Measurements from ENCODE around the gene ANKHD1. TPM values are rescaled to one million over a fixed set of nuclear protein-coding genes. Genes with fewer than 3 reads are reported as not detected.
"Not testable (repeated sequence)": the region's sequence is repeated elsewhere in the genome, so short reads cannot be mapped to it uniquely, and the experiment has no call there.

Gene ANKHD1
- total RNA-seq, 2 experiments from 2014 or later, result 77.1 to 93.5 TPM

- no peak for DNase-seq
- no peak for ATAC-seq
Observed at GRCh38 chr5:140423609-140424008, 22.0 kb downstream of the ANKHD1 start.

GRCh38 chr5:140424135-140424534 is 22.5 kb downstream of the ANKHD1 start:
- Mint-ChIP-seq H3K4me3 (no peak overlapping the region), H3K36me3 (ENCODE audit: low read depth) (peaks cover 18% of the 10 kb centered on the region), H3K9me3 (ENCODE audit: low read depth) (no peaks in the 10 kb centered on the region), H3K27me3 (no peaks in the 10 kb centered on the region), H3K4me1 (peaks cover 35% of the 10 kb centered on the region), H3K27ac (no peak overlapping the region)
- ChIA-PET CTCF (interaction anchor here (0.6 to 1.5 kb wide), 3 partner anchors 10 to 99 kb away, joined by 3 to 4 read pairs (median 3); no protein-coding TSS in a partner anchor), POLR2A (interaction anchor here (0.7 kb wide), 1 partner anchor 123 kb away, joined by 3 read pairs; the partner anchor contains the start of gene EIF4EBP3)
- no peak for ATAC-seq
- no peak for DNase-seq
- intact Hi-C loops (cut with DNase I, micrococcal nuclease), result no loop called here

More at GRCh38 chr5:140423609-140424008, 22.0 kb downstream of the ANKHD1 start:
- Mint-ChIP-seq H3K27ac (no peak overlapping the region), H3K4me3 (no peak overlapping the region), H3K27me3 (no peaks in the 10 kb centered on the region), H3K36me3 (ENCODE audit: low read depth) (peaks cover 18% of the 10 kb centered on the region), H3K9me3 (ENCODE audit: low read depth) (no peaks in the 10 kb centered on the region), H3K4me1 (peaks cover 40% of the 10 kb centered on the region)
- intact Hi-C loops (cut with DNase I, micrococcal nuclease), result no loop called here
- ChIA-PET POLR2A (interaction anchor here (0.7 kb wide), 1 partner anchor 124 kb away, joined by 3 read pairs; the partner anchor contains the start of gene EIF4EBP3), CTCF (interaction anchor here (0.6 to 1.5 kb wide), 3 partner anchors 10 to 100 kb away, joined by 3 to 4 read pairs (median 3); no protein-coding TSS in a partner anchor)

- H3K9me3 Mint-ChIP-seq (ENCODE audit: low read depth); H3K36me3 Mint-ChIP-seq (ENCODE audit: low read depth); ATAC-seq; H3K4me3 Mint-ChIP-seq; H3K27ac Mint-ChIP-seq; CTCF ChIA-PET; H3K27me3 Mint-ChIP-seq; intact Hi-C loops (cut with DNase I, micrococcal nuclease); DNase-seq; POLR2A ChIA-PET: not testable (repeated sequence)
- H3K4me1 Mint-ChIP-seq, result peaks cover 26% of the 10 kb centered on the region
Observed at GRCh38 chr5:140427726-140428125, 26.1 kb downstream of the ANKHD1 start.

- intact Hi-C loops (cut with DNase I, micrococcal nuclease), result no loop called here
- no peak for ATAC-seq
- no peak for DNase-seq
- Mint-ChIP-seq H3K4me3 (no peak overlapping the region), H3K27me3 (no peaks in the 10 kb centered on the region), H3K27ac (no peak overlapping the region), H3K9me3 (ENCODE audit: low read depth) (no peaks in the 10 kb centered on the region), H3K4me1 (peaks cover 22% of the 10 kb centered on the region), H3K36me3 (ENCODE audit: low read depth) (peaks cover 9% of the 10 kb centered on the region)
- CTCF ChIA-PET, result interaction anchor here (1.0 to 1.2 kb wide), 3 partner anchors 12 to 190 kb away, joined by 3 to 5 read pairs (median 4); no protein-coding TSS in a partner anchor
- POLR2A ChIA-PET, result no interaction called here
Observed at GRCh38 chr5:140429724-140430123, 28.1 kb downstream of the ANKHD1 start.

GRCh38 chr5:140432212-140432611 is 30.6 kb downstream of the ANKHD1 start:
- H3K27me3 Mint-ChIP-seq, result no peaks in the 10 kb centered on the region
- peaks cover 22% of the 10 kb centered on the region for H3K4me1 Mint-ChIP-seq
- POLR2A ChIA-PET, result no interaction called here
- H3K36me3 Mint-ChIP-seq (ENCODE audit: low read depth), result peaks cover 5% of the 10 kb centered on the region
- no peaks in the 10 kb centered on the region for H3K9me3 Mint-ChIP-seq (ENCODE audit: low read depth)
- no peak overlapping the region for H3K27ac Mint-ChIP-seq
- CTCF ChIA-PET, result no interaction called here
- intact Hi-C loops (cut with DNase I, micrococcal nuclease), result no loop called here
- no peak overlapping the region for H3K4me3 Mint-ChIP-seq
- no peak for ATAC-seq
- no peak for DNase-seq

- POLR2A ChIA-PET, result no interaction called here
- intact Hi-C loops (cut with DNase I, micrococcal nuclease), result no loop called here
- Mint-ChIP-seq H3K9me3 (ENCODE audit: low read depth) (no peaks in the 10 kb centered on the region), H3K27me3 (no peaks in the 10 kb centered on the region), H3K4me1 (peaks cover 22% of the 10 kb centered on the region), H3K4me3 (no peak overlapping the region), H3K36me3 (ENCODE audit: low read depth) (peaks cover 6% of the 10 kb centered on the region), H3K27ac (no peak overlapping the region)
- no peak for DNase-seq
- no peak for ATAC-seq
- CTCF ChIA-PET, result no interaction called here
Observed at GRCh38 chr5:140432916-140433315, 31.3 kb downstream of the ANKHD1 start.

GRCh38 chr5:140457368-140457767 is 55.7 kb downstream of the ANKHD1 start:
- peaks cover 57% of the 10 kb centered on the region for H3K36me3 Mint-ChIP-seq (ENCODE audit: low read depth)
- POLR2A ChIA-PET; H3K9me3 Mint-ChIP-seq (ENCODE audit: low read depth); H3K27ac Mint-ChIP-seq; DNase-seq; H3K4me1 Mint-ChIP-seq; ATAC-seq; H3K4me3 Mint-ChIP-seq; CTCF ChIA-PET; H3K27me3 Mint-ChIP-seq; intact Hi-C loops (cut with DNase I, micrococcal nuclease): not testable (repeated sequence)

GRCh38 chr5:140466981-140467742 is 65.5 kb downstream of the ANKHD1 start:
- intact Hi-C loops (cut with DNase I, micrococcal nuclease), result no loop called here
- H3K4me3 Mint-ChIP-seq, result no peak overlapping the region
- no peak overlapping the region for H3K27ac Mint-ChIP-seq
- no peaks in the 10 kb centered on the region for H3K4me1 Mint-ChIP-seq
- CTCF ChIA-PET, result interaction anchor here (1.3 kb wide), 1 partner anchor 115 kb away, joined by 3 read pairs; no protein-coding TSS in a partner anchor
- H3K27me3 Mint-ChIP-seq, result no peaks in the 10 kb centered on the region
- peaks cover 9% of the 10 kb centered on the region for H3K36me3 Mint-ChIP-seq (ENCODE audit: low read depth)
- DNase-seq, result no peak
- ATAC-seq, result no peak
- POLR2A ChIA-PET, result interaction anchor here (0.7 kb wide), 1 partner anchor 178 kb away, joined by 5 read pairs; no protein-coding TSS in a partner anchor
- H3K9me3 Mint-ChIP-seq (ENCODE audit: low read depth), result no peaks in the 10 kb centered on the region

- no peak for ATAC-seq
- ChIA-PET POLR2A (no interaction called here), CTCF (no interaction called here)
- Mint-ChIP-seq H3K4me1 (no peaks in the 10 kb centered on the region), H3K9me3 (ENCODE audit: low read depth) (no peaks in the 10 kb centered on the region), H3K36me3 (ENCODE audit: low read depth) (peaks cover 9% of the 10 kb centered on the region), H3K27me3 (no peaks in the 10 kb centered on the region), H3K4me3 (no peak overlapping the region), H3K27ac (no peak overlapping the region)
- intact Hi-C loops (cut with DNase I, micrococcal nuclease), result no loop called here
- no peak for DNase-seq
Observed at GRCh38 chr5:140468188-140468587, 66.6 kb downstream of the ANKHD1 start.

- ChIA-PET CTCF (no interaction called here), POLR2A (no interaction called here)
- Mint-ChIP-seq H3K36me3 (ENCODE audit: low read depth) (peaks cover 16% of the 10 kb centered on the region), H3K4me3 (no peak overlapping the region), H3K27me3 (no peaks in the 10 kb centered on the region), H3K27ac (no peak overlapping the region), H3K4me1 (no peaks in the 10 kb centered on the region), H3K9me3 (ENCODE audit: low read depth) (no peaks in the 10 kb centered on the region)
- intact Hi-C loops (cut with DNase I, micrococcal nuclease), result no loop called here
- ATAC-seq (no peak), DNase-seq (no peak)
Observed at GRCh38 chr5:140469259-140469658, 67.6 kb downstream of the ANKHD1 start.

GRCh38 chr5:140480310-140481014 is 78.8 kb downstream of the ANKHD1 start:
- intact Hi-C loops (cut with DNase I, micrococcal nuclease), result no loop called here
- no peak overlapping the region for H3K4me3 Mint-ChIP-seq
- H3K27me3 Mint-ChIP-seq, result no peaks in the 10 kb centered on the region
- no peaks in the 10 kb centered on the region for H3K9me3 Mint-ChIP-seq (ENCODE audit: low read depth)
- ATAC-seq (no peak), DNase-seq (no peak)
- peaks cover 10% of the 10 kb centered on the region for H3K36me3 Mint-ChIP-seq (ENCODE audit: low read depth)
- H3K27ac Mint-ChIP-seq, result no peak overlapping the region
- H3K4me1 Mint-ChIP-seq, result no peaks in the 10 kb centered on the region
- ChIA-PET CTCF (interaction anchor here (1.8 kb wide), 1 partner anchor 15 kb away, joined by 4 read pairs; no protein-coding TSS in a partner anchor), POLR2A (no interaction called here)
